AG09319 (cell line): ENCODE measurements around the gene CDK19.

Source experiments
- DNase-seq: peaks from one replicate; pipeline ENCODE4 v3.0.0-alpha.2; 2010; ENCODE audit warnings: low read depth; ENCODE audit errors: extremely low read depth
- CTCF ChIP-seq: IDR thresholded peaks from 2 replicates; pipeline ENCODE4 v1.5.1; 2011; ENCODE audit warnings: low read depth, mild to moderate bottlenecking, inconsistent platforms, low read length, moderate library complexity

The CDK19 gene

DNA sequence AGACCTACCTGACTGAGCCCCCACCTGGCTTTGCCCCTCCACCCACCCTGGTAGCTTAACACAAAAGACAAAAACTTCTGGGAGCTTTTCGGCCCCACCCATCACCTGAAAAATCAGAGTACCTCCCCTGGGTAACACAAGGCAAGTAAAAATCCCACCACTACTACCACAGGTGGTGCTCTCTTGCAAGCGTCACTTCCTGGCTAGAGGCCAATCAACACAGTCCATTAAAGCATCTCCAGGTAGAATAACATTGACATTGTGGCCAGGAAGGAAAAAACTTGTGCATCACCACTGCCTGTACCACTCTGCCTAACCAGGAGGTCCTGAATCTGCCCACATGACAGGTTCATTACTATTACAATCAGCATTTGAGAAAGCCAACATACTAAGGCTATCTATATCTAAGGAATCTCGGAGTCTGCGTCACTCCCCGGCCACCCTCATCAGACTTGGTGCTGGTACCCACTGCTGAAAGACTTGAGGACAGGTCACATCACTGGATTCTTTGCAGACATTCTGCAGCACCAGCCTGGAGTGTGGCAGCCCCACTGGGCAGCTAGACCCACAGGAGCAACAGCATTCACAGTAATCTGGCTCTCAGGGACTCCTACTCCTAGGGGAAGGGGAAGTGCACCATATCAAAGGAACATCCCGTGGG lies 125.9 kb downstream of the CDK19 start:
- no peak for TF ChIP-seq CTCF
- no peak for DNase-seq

DNA sequence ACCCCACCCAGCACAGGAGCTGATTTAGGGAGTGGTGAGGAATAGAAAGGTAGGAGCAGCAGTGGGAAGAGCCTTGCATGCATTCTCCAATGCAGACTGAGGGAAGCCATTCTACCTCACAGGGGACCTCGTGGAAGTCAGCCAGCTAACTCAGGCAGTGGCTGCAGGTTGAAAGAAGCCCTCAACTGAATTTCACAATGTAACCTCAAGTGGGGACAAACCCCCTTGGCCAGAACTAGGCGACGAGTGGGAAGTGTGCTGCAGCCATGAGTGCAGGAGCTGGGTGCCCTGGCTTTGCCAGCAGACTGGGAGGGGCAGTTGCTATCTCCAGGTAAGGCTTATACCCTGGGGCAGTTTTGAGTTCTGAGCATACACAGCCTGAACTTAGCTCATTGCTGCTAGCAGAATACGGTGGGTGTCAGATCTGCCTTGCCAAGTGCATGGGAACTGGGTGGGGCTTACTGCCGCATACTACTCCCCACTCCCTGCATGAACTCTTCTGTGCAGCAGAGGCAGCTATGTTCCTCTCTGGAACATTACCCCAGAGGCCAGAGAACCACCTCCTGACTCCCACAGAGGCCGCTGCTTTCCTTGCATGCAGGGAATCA lies 126.5 kb downstream of the CDK19 start:
- TF ChIP-seq CTCF = no peak
- no peak for DNase-seq

DNA sequence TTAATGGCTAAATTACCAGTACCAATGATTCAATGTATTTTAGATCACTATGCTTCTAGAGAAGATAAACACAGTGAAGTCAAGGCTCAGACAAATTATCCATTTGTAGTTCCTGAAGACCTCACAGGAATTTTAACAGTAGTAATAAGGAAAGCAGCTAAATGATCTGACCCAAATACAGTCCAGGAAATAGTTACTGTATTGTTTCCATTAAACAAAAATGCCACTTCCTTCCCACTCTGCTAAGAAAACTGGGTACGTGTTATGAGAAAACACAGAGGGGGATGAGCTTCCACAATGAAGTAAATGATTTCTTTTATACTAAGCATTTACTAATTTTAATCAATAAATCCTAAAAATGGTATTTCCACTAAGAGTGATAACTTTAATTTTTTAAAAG lies 127.9 kb downstream of the CDK19 start:
- no peak for DNase-seq
- TF ChIP-seq CTCF = no peak

DNA sequence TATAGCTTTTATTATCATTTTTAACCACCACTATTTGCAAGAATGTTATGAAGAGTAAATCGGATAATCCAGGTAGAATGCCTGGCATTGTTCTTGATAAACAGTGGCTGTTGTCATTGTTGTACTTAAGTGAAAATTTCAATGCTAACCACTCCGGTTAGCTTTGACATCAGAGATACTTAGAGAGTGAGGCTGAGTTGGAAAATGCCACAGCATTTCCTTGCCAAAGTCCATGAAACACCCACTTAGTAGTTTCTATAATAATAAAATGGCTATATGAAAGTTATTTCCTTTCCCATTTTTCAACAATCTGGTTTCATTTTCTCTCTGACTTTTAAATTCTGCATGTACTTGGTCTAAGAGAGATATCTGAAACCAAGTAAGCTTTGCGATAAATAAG lies 132.0 kb downstream of the CDK19 start:
- no peak for TF ChIP-seq CTCF
- no peak for DNase-seq

GRCh38 chr6:110682460-110682853 lies 132.8 kb downstream of the CDK19 start:
- peak; percentile 65 for TF ChIP-seq CTCF
- DNase-seq = peak; percentile 54

- DNase-seq = no peak
Measured at GRCh38 chr6:110681543-110682459, 133.5 kb downstream of the CDK19 start.

More at GRCh38 chr6:110681543-110682459, 133.5 kb downstream of the CDK19 start:
- TF ChIP-seq CTCF = no peak
